ENCODE measurements around the gene AGPAT4.
"Not testable (repeated sequence)": the region's sequence is repeated elsewhere in the genome, so short reads cannot be mapped to it uniquely, and the experiment has no call there.

Gene AGPAT4

GRCh38 chr6:161225681-161226008, 48.2 kb downstream of the AGPAT4 start:
- Histone ChIP-seq H3K4me3 (no peak overlapping the region), H3K4me1 (no peaks in the 10 kb centered on the region), H3K27me3 (ENCODE audit: low read depth) (no peaks in the 10 kb centered on the region), H3K36me3 (replicated peaks) (no peaks in the 10 kb centered on the region), H3K9me3 (no peaks in the 10 kb centered on the region)
- in situ Hi-C loops (cut with MboI; ENCODE audit: low sequenced_read_pairs), result no loop called here
- DNase-seq (ENCODE audit: low spot score in 2 of 2), result no peak

DNA sequence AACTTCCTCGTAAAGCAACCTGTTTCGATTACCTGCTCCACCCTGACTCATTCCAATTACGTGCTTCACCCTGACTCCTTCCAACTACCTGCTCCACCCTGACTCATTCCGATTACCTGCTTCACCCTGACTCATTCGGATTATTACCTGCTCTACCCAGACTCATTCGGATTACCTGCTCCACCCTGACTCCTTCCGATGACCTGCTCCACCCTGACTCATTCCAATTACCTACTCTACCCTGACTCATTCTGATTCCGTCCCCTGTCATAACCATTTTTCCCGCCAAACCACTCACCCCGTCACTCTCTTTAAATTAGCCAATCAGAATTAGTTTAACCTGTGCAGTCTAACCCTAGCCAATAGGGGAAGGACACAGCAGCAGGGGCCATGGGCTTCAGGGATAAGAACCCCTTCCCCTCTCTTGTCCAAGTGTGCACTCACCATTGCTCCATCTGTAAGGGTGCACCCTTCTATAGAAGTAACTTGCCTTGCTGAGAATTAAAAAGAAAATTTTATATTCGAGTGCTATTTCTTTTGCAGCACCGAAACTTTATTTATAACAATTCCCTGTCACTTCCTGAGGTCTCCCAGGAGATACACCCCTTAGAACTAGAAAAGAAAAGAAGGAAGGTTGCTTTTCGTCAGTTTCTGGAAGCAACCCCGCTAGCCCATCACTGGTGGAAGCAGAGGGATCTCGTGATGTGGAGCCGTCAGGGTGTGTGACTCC, 48.7 kb downstream of the AGPAT4 start:
- H3K36me3 ChIP-seq (replicated peaks); H3K4me1 ChIP-seq; DNase-seq (ENCODE audit: low spot score in 2 of 2); H3K9me3 ChIP-seq; in situ Hi-C loops (cut with MboI; ENCODE audit: low sequenced_read_pairs); H3K4me3 ChIP-seq; H3K27me3 ChIP-seq (ENCODE audit: low read depth): not testable (repeated sequence)

DNA sequence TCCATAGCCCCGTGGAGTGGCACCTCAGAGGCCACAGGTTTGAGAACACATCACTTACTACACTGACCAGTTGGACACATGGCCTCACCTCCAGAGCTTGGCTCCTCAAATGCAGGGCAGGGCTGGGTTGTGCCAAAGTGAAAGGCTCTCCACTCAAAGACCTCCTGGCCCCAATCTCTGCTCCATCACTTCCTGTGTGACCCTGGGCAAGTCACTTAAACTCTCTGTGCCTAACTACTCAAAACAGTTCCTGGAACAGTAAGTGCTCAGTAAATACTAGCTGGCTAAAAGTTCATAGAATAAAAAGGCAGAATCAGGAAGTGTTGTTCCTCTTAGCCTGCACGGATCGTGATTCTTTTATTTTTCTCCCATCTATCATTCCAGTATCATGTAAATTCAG, 50.2 kb downstream of the AGPAT4 start:
- in situ Hi-C loops (cut with MboI; ENCODE audit: low sequenced_read_pairs), result no loop called here
- Histone ChIP-seq H3K27me3 (ENCODE audit: low read depth) (no peaks in the 10 kb centered on the region), H3K36me3 (replicated peaks) (no peaks in the 10 kb centered on the region), H3K4me3 (no peak overlapping the region), H3K4me1 (no peaks in the 10 kb centered on the region), H3K9me3 (no peaks in the 10 kb centered on the region)
- no peak for DNase-seq (ENCODE audit: low spot score in 2 of 2)

DNA sequence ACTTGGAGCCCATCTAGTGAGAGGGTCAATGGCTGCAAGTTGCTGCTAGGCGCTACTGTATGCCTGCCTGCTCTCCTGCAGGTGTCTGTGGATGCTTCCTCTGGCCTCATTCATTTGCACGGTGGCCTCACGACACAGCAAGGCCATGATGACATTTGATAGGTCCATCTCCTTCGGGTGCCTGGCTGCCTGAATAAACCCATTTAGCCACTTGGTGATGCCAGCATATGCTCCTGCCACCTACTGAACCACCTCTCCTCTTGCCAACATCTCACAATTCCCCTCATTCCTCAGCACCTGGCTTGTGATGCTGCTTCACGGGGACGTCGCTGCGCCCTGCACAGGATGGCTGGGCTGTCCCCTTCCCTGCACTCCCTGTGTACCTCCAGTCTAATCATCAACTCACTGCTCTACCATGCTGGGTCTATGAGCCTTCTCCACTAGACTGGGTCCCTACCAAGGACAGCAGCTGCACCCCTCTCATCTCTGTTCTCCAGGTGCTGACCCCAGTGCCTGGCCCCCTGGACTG, 51.1 kb downstream of the AGPAT4 start:
- in situ Hi-C loops (cut with MboI; ENCODE audit: low sequenced_read_pairs), result no loop called here
- H3K4me1 ChIP-seq, result no peaks in the 10 kb centered on the region
- H3K27me3 ChIP-seq (ENCODE audit: low read depth), result no peaks in the 10 kb centered on the region
- no peaks in the 10 kb centered on the region for H3K9me3 ChIP-seq
- no peak for DNase-seq (ENCODE audit: low spot score in 2 of 2)
- no peaks in the 10 kb centered on the region for H3K36me3 ChIP-seq (replicated peaks)
- H3K4me3 ChIP-seq, result no peak overlapping the region

DNA sequence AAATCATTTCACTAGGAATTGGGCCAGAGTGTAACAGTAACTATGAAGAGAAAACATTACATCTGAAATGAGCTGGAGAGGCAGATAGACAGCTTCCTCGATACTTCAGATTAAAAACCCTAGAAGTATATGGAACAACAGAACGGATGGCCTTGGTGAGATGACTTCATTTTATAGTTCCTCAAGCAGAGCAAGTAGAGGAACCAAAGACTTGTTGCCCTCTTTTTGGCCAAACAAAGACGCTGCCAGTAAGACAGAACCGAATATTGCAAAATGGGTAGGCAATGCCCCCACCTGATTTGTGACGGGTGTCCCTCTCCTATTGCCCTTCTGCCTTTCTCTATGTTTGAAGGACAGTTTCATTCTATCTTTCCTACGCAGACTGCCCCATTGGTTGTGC, 53.5 kb downstream of the AGPAT4 start:
- DNase-seq (ENCODE audit: low spot score in 2 of 2), result no peak
- H3K9me3 ChIP-seq, result no peaks in the 10 kb centered on the region
- no peaks in the 10 kb centered on the region for H3K27me3 ChIP-seq (ENCODE audit: low read depth)
- no peak overlapping the region for H3K4me3 ChIP-seq
- no peaks in the 10 kb centered on the region; the same call in 1 of the 2 replicates for H3K36me3 ChIP-seq (replicated peaks)
- in situ Hi-C loops (cut with MboI; ENCODE audit: low sequenced_read_pairs), result no loop called here
- no peaks in the 10 kb centered on the region for H3K4me1 ChIP-seq

DNA sequence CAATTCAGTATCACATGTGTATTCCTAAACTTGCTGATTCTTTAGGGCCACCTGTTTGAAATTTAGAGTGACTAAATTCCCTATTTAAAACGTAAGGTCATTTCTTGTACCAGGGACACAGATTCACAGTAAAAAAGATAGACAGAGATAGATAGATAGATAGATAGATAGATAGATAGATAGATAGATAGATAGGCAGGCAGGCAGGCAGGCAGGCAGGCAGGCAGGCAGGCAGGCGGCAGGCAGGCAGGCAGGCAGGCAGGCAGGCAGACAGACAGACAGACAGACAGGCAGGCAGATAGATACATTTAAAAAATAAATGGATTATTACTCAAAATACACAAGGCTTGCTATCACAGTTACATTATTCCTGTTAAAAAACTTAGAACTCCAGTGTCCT, 54.2 kb downstream of the AGPAT4 start:
- no peak overlapping the region for H3K4me3 ChIP-seq
- DNase-seq (ENCODE audit: low spot score in 2 of 2), result no peak
- no peaks in the 10 kb centered on the region for H3K4me1 ChIP-seq
- in situ Hi-C loops (cut with MboI; ENCODE audit: low sequenced_read_pairs), result no loop called here
- 0 out of 2 replicates have a peak, but pooled peaks cover 2% of the 10 kb centered on the region for H3K9me3 ChIP-seq
- no peaks in the 10 kb centered on the region; the same call in 1 of the 2 replicates for H3K36me3 ChIP-seq (replicated peaks)
- no peaks in the 10 kb centered on the region for H3K27me3 ChIP-seq (ENCODE audit: low read depth)

DNA sequence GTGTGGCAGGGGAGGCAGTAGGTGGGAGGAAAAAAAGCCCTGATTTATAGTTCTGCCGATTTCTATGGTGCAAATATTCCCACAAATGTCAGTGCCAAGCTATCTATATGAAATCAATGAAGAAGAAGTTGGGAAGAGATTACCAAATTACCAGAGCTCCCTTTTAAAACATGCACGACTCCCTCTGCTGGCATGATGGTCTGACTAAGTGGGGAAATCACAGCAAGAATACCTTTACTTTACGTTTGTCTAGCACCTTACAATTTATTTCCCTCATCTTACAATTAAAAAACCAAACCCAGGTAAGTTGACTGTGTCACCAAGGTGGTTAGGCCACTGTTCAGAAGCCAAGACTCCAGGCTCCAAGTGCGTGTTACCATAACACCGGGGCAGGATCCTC, 55.6 kb downstream of the AGPAT4 start:
- no peak for DNase-seq (ENCODE audit: low spot score in 2 of 2)
- H3K27me3 ChIP-seq (ENCODE audit: low read depth), result no peaks in the 10 kb centered on the region
- H3K4me3 ChIP-seq, result no peak overlapping the region
- H3K9me3 ChIP-seq, result 0 out of 2 replicates have a peak, but pooled peaks cover 2% of the 10 kb centered on the region
- in situ Hi-C loops (cut with MboI; ENCODE audit: low sequenced_read_pairs), result no loop called here
- no peaks in the 10 kb centered on the region for H3K4me1 ChIP-seq
- H3K36me3 ChIP-seq (replicated peaks), result no peaks in the 10 kb centered on the region; the same call in 1 of the 2 replicates

GRCh38 chr6:161217628-161218027, 56.2 kb downstream of the AGPAT4 start:
- Histone ChIP-seq H3K4me1 (no peaks in the 10 kb centered on the region), H3K27me3 (ENCODE audit: low read depth) (no peaks in the 10 kb centered on the region), H3K4me3 (no peak overlapping the region), H3K36me3 (replicated peaks) (no peaks in the 10 kb centered on the region; the same call in 1 of the 2 replicates), H3K9me3 (peaks cover 2% of the 10 kb centered on the region; the same call in 1 of the 2 replicates)
- in situ Hi-C loops (cut with MboI; ENCODE audit: low sequenced_read_pairs), result no loop called here
- DNase-seq (ENCODE audit: low spot score in 2 of 2), result no peak

GRCh38 chr6:161216616-161217205, 57.1 kb downstream of the AGPAT4 start:
- Histone ChIP-seq H3K4me3 (no peak overlapping the region), H3K36me3 (replicated peaks) (no peaks in the 10 kb centered on the region; the same call in 1 of the 2 replicates), H3K27me3 (ENCODE audit: low read depth) (no peaks in the 10 kb centered on the region), H3K4me1 (no peaks in the 10 kb centered on the region), H3K9me3 (peaks cover 2% of the 10 kb centered on the region)
- DNase-seq (ENCODE audit: low spot score in 2 of 2), result no peak
- in situ Hi-C loops (cut with MboI; ENCODE audit: low sequenced_read_pairs), result no loop called here

- H3K9me3 ChIP-seq, result peaks cover 2% of the 10 kb centered on the region
- H3K27me3 ChIP-seq (ENCODE audit: low read depth), result no peaks in the 10 kb centered on the region
- H3K4me1 ChIP-seq, result no peaks in the 10 kb centered on the region
- H3K36me3 ChIP-seq (replicated peaks), result no peaks in the 10 kb centered on the region; the same call in 1 of the 2 replicates
- no peak overlapping the region for H3K4me3 ChIP-seq
- DNase-seq (ENCODE audit: low spot score in 2 of 2), result no peak
- in situ Hi-C loops (cut with MboI; ENCODE audit: low sequenced_read_pairs), result no loop called here
These were observed 57.8 kb downstream of the AGPAT4 start for GRCh38 chr6:161215876-161216615.

DNA sequence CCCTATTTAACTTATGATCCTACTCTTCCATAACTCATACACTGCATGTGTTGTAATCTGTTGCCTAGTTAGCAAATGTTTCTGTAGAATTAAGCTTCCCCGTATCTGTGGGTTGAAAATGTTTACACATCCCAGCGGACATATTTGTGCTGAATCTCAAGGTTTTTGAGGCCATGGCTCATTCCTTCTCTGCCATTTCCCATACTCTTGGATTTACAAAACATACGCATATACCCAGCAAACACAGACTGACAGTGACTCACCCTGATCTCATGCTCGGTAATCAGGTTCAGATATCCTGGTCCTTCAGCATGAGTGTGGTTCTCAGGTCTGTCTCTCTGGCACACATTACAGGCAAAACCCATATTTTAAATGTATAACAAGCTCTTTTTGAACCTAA, 58.7 kb downstream of the AGPAT4 start:
- peaks cover 10% of the 10 kb centered on the region for H3K9me3 ChIP-seq

GRCh38 chr6:161214722-161215121, 59.1 kb downstream of the AGPAT4 start:
- no peaks in the 10 kb centered on the region; the same call in 1 of the 2 replicates for H3K36me3 ChIP-seq (replicated peaks)
- no peak for DNase-seq (ENCODE audit: low spot score in 2 of 2)
- in situ Hi-C loops (cut with MboI; ENCODE audit: low sequenced_read_pairs), result no loop called here
- peaks cover 14% of the 10 kb centered on the region for H3K9me3 ChIP-seq
- no peak overlapping the region for H3K4me3 ChIP-seq
- H3K4me1 ChIP-seq, result no peaks in the 10 kb centered on the region; the same call in 1 of the 2 replicates
- H3K27me3 ChIP-seq (ENCODE audit: low read depth), result no peaks in the 10 kb centered on the region

More for the DNA sequence above, 58.7 kb downstream of the AGPAT4 start:
- in situ Hi-C loops (cut with MboI; ENCODE audit: low sequenced_read_pairs), result no loop called here
- no peaks in the 10 kb centered on the region for H3K27me3 ChIP-seq (ENCODE audit: low read depth)
- no peak overlapping the region for H3K4me3 ChIP-seq
- H3K4me1 ChIP-seq, result no peaks in the 10 kb centered on the region; the same call in 1 of the 2 replicates
- no peak for DNase-seq (ENCODE audit: low spot score in 2 of 2)
- no peaks in the 10 kb centered on the region; the same call in 1 of the 2 replicates for H3K36me3 ChIP-seq (replicated peaks)

- H3K9me3 ChIP-seq, result peaks cover 18% of the 10 kb centered on the region
These were observed 61.0 kb downstream of the AGPAT4 start for GRCh38 chr6:161212902-161213301.

More at GRCh38 chr6:161212902-161213301, 61.0 kb downstream of the AGPAT4 start:
- DNase-seq (ENCODE audit: low spot score in 2 of 2), result no peak
- no peaks in the 10 kb centered on the region; the same call in 1 of the 2 replicates for H3K36me3 ChIP-seq (replicated peaks)
- H3K27me3 ChIP-seq (ENCODE audit: low read depth), result no peaks in the 10 kb centered on the region
- no peak overlapping the region for H3K4me3 ChIP-seq
- in situ Hi-C loops (cut with MboI; ENCODE audit: low sequenced_read_pairs), result no loop called here
- no peaks in the 10 kb centered on the region; the same call in 1 of the 2 replicates for H3K4me1 ChIP-seq

All from HAP-1 (cell line).